ENCODE measurements around the gene RNF144B.
"Not testable (repeated sequence)": the region's sequence is repeated elsewhere in the genome, so short reads cannot be mapped to it uniquely, and the experiment has no call there.

The RNF144B gene

DNA sequence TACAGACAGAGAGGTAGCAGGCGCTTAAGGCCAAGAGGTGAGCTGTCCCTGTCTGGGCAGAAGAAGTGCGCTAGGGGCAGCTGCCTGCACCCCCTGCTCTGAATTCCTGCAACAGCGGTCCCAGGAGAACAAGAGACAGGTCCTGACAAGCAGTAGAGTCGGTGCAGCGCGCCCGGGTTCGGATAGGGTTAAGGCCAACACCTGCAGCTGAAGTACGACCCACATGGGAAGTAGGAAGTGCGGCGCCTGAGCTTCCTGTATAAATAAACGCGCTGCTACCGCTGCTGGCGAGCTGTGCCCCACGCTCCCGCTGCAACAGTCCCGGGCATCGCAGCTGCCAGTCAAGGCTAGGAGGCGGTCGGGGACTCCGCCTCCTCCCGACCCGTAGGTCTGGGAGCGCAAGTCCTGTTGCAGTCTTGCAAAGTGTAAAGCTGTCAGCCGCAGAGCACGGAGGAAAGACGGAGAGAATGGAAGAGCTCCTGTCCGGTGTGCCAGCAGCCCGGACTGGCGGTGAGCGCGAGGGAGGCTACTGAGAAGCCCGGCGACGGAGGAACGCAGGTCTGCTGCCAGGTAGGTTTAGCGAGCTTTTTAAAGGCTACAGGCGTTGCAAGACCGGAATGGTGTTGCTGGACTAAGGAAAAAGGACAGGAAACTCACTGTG is at the start of gene RNF144B:
Gene RNF144B, plus strand, starts transcription at position 290 of the 661 bp plus-strand sequence. CDS start 12,185 bp downstream, outside the sequence.
- DNase-seq: peak; percentile 88

DNA sequence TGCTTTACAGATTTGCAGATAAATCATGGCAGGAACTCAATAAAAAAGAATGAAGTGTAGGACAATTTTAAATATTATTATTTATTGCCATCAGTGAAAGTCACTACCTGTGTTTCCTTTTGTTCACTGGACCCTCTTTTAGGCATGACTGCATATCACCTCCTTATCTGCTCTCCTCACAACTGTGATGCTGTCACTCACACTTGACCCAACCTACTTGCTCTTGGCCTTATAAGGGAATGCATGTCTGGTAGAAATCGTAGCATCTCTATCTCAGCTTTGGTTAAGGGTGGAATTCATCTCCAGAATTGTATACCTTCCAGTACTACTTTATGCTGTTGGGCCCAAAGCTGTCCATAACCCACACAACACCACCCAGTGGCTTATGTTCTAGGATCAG is 47.6 kb upstream of the RNF144B start:
- no peak for DNase-seq

DNA sequence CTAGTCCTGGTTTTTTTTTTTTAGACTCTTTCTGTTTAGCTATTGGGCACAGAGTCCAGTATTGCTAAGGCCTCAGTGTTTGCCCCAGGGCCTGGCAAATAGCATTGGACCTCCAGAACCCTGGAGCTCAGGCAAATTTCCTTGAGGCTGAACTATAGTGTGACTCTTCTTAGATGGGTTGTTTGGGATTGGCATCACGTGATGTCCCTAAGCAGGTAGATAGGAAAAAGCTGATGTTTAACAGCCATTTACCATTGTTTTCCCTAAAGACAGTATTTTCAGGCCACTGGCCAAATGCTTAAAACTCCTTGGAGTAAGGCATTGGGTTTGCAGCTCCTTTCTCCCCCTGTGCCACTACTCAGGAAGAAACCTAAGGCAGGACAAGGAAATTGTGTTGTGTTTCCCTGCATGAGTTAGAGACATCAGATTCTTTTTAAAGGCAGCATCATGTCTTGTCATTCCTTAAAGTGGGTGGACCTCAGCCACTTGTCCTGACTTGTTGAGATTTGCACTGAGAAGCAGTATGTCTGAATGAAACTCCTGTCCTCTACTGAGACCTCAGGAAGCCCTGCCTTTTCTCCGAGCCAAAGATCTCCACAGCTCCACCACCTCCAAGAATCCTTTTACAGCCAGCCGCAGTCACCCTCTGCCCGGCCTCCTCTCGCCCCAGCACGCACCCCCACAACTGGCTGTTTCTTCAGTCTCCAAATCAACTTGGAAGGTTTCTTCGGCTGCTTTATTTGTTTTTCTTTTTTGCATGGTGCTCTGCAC is 46.2 kb upstream of the RNF144B start:
- no peak for DNase-seq

DNA sequence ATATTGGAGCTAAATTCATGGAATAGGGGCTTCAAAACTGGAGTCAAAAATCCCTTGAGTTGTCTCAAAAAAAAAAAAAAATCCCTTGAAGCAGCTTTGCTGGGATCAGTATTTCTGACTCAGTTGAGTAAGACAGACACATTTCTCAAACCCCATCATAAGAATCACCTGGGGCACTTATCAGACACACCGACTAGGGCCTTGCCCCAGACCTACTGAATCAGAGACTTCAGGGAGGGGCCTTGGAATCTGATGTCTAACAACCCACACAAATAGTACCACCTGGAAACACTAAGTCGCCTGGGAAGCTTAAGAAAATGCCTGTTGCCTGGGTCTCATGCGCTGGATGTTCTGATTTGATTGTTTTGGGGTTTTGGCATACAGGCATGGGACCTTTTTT is 44.9 kb upstream of the RNF144B start:
- DNase-seq: no peak

GRCh38 chr6:18343741-18344140 is 43.4 kb upstream of the RNF144B start:
- no peak for DNase-seq

GRCh38 chr6:18347021-18347577 is 40.1 kb upstream of the RNF144B start:
- DNase-seq: no peak

- no peak for DNase-seq
Observed at GRCh38 chr6:18347866-18348265, 39.3 kb upstream of the RNF144B start.

GRCh38 chr6:18349386-18349785 is 37.8 kb upstream of the RNF144B start:
- DNase-seq: no peak

GRCh38 chr6:18350271-18350670 is 36.9 kb upstream of the RNF144B start:
- DNase-seq: no peak

- no peak for DNase-seq
Observed at GRCh38 chr6:18350712-18351111, 36.4 kb upstream of the RNF144B start.

DNA sequence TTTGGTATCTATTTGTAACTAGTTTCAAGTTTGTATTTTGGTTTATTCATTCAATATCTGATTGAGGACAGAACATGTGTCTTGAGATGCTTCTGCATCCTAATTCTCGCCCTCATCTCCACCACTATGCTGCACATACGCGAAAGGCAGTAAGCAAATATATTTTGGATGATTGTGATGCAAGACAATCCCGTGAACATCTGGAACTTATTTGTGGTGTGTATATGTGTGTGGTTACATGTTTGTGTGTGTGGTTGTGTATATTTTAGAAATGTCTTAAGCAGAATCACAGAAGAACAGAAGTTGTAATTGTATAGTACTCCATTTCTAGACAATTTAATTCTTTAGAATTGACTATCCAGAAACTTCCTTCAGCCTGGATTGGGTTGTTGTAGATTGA is 35.1 kb upstream of the RNF144B start:
- no peak for DNase-seq

DNA sequence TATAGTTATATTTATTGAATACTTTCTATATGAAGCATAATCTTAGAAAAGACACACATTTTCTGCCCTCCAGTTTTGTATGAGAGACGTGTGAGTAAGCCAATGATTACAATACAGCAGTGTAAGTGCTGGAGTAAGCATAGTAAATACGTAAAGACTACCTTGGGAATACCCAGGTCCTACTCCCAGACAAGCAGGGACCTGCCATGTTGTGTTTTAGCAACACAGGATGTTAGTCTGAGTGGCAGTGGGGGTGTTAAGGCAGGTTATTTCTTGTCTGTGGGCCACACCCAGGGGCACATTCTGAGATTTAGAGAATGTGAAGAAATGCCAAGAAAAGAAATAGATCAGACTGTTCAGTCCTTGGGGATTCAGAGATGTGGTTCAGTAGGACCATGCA is 34.3 kb upstream of the RNF144B start:
- DNase-seq: no peak

DNA sequence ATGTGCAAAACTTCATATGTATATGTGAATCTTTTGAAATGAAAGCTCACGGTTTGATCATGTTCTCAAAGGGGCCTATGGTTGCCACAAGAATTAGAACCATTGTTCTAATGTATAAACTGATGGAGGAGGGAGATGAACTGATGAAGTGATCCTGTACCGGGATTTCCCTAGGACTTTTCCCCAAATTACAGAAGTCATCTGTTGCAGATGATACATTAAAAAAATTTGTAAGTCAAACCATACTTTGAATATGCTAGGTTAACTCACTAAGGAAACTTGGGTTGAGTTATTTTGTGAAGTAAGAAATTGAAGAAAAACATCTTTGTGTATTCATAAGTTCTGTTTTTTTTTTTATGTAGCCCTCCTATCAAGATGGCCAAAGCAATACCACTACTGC is 33.9 kb upstream of the RNF144B start:
- no peak for DNase-seq

DNA sequence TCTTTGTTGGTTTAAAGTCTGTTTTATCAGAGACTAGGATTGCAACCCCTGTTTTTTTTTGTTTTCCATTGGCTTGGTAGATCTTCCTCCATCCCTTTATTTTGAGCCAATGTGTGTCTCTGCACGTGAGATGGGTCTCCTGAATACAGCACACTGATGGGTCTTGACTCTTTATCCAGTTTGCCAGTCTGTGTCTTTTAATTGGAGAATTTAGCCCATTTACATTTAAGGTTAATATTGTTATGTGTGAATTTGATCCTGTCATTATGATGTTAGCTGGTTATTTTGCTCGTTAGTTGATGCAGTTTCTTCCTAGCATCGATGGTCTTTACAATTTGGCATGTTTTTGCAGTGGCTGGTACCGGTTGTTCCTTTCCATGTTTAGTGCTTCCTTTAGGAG is 29.6 kb upstream of the RNF144B start:
- not testable (repeated sequence) for DNase-seq

DNA sequence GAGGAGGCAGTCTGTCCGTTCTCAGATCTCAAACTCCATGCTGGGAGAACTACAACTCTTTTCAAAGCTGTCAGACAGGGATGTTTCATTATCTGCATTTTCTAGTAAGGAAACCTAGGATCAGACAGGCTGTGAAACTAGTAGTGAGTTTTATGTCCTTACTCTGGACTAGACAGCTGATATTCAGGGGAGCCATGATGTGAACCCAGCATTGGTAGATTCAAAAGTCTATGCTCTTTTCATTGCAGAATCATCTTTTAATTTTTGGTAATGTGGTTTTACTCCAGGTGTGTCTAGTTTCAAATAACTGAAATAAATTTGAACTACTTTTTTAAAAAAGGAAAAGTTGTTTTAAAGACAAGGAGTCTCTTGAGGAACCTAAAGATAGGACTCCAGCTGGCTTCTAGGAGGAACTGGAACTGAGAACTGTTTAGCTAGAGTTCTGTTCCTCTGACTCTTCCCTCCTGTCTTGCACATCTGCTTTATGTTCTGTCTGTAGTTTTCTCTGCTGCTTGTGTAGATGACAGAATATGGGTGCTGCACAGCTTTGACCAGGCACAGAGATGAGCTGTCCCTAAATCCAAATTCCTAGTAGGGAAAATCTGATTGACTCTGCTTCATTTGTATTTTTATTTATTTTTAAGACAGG is 27.8 kb upstream of the RNF144B start:
- no peak for DNase-seq

GRCh38 chr6:18360188-18360587 is 27.0 kb upstream of the RNF144B start:
- no peak for DNase-seq

- DNase-seq: no peak
Observed at GRCh38 chr6:18362058-18362561, 25.0 kb upstream of the RNF144B start.

GRCh38 chr6:18363746-18364145 is 23.4 kb upstream of the RNF144B start:
- DNase-seq: no peak

DNA sequence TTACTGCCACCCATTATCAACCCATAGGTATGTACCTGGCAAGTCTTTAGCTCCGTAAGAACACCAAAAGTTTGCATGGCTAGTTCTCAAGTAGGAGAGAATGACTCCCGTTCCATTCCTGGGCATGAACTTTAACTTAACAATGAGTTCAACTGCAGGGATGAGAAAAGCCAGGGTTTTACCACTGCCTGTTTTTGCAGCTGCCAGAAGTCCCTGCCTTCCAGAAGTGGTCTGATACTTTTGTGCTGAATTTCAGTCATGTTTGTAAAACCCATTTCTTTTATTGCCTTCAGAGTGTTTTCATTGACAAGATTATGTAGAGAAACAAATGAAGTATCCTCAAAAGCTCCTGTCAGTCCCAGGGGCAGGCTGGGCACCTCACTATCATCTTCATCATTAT is 22.6 kb upstream of the RNF144B start:
- not testable (repeated sequence) for DNase-seq

GRCh38 chr6:18367371-18367770 is 19.8 kb upstream of the RNF144B start:
- no peak for DNase-seq

DNA sequence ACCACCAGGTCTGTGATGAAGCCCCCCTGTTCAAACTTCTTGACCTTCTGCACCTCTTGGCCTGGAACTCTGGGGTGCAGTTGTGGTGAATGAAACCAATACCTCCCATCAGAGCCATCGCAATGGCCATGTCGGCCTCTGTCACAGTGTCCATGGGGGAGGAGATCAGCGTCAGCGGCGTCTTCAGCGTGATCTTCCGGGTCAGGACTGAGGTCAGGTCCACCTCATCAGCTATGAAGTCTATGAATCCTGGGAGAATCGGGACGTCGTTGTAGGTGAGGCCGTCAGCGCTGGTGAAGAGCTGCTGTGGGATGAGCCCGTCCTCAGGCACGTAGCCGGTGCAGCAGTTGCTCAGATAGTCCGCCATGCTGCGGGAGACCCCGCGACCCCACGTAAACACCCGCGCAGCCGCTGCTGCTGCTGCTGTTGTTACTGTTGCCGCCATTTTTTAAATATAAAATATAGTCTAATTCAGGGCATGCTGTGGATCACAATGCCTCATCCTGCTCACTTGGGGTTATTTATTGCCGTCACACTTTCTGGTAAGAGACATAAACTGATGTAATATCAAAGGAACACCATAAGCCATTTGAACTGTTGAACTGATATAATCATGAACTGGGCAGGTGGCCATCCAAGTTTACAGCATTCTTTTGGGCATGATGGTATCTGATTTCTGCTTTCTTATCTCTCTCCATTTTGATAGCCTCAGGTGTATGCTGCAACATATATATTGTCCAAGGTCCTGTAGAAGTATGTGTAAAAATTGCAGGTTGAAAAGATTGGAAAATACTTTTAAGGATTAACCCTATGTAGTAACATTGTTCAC is 18.7 kb upstream of the RNF144B start:
- DNase-seq: no peak

DNA sequence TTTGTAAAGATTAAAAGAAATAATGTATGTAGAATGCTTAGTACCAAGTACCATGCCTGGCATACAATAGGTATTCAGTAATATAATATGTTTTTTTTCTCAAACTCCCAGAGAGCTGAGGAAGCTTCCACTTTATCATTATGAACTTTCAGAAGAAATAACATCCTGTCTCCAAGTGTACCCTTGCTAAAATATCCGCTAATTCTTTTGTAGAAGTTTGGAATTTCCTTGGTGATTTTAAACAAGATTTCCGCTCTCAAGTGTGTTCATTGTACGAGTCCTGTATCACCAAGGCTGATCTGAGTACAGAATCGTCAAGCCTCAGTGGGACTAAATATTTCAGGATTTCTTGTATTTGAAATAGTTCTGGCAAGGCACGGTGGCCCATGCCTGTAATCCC is 16.1 kb upstream of the RNF144B start:
- no peak for DNase-seq

- DNase-seq: no peak
Observed at GRCh38 chr6:18371656-18372055, 15.5 kb upstream of the RNF144B start.

All from DMS79 treated with DMSO at 0.1 percent for 48 hours (cell line).